Kidney (tissue), 14 donors: ENCODE data around the gene LCN2. TPM values are rescaled to one million over a fixed set of nuclear protein-coding genes. Genes with fewer than 3 reads are reported as not detected.

Experiments used
- DNase-seq, 5 donors: peaks; one replicate each; pipeline ENCODE4 v3.0.0-alpha.2; 2013 to 2020
- FAIRE-seq: peaks from 2 replicates; lab custom pipeline; 2012; peaks lifted over from hg19 to GRCh38; lab: Jason Lieb, UNC
- H3K27ac ChIP-seq, 2 donors: one replicate each; pipeline ENCODE4 v1.7.0; 2013; ENCODE audit warnings: low read depth in 2 of 2, low read length in 2 of 2, inconsistent platforms in 1 of 2
- H3K27me3 ChIP-seq: one replicate; pipeline ENCODE4 v1.7.1; 2013; ENCODE audit warnings: low read length, inconsistent platforms; ENCODE audit not compliant: control insufficient read depth, insufficient read depth
- H3K36me3 ChIP-seq, 3 donors: one replicate each; pipeline versions ENCODE4 v1.7.0 to v1.7.1; 2013; ENCODE audit warnings: low read length in 3 of 3, control low read depth in 1 of 3, inconsistent platforms in 1 of 3; ENCODE audit not compliant: insufficient read depth in 3 of 3, control insufficient read depth in 2 of 3
- H3K4me1 ChIP-seq, 3 donors: one replicate each; pipeline versions ENCODE4 v1.7.0 to v1.7.1; 2013; ENCODE audit warnings: low read length in 3 of 3, inconsistent platforms in 1 of 3, low read depth in 1 of 3; ENCODE audit not compliant: control insufficient read depth in 2 of 3, insufficient read depth in 2 of 3
- H3K4me3 ChIP-seq, 3 donors: one replicate each; pipeline versions ENCODE4 v1.7.0 to v1.8.1; 2013; ENCODE audit warnings: low read length in 3 of 3, control low read depth in 1 of 3, inconsistent platforms in 1 of 3
- H3K9ac ChIP-seq, 3 donors: one replicate each; pipeline versions ENCODE4 v1.7.0 to v1.7.1; 2013; ENCODE audit warnings: low read length in 3 of 3, control low read depth in 1 of 3, inconsistent platforms in 1 of 3
- H3K9me3 ChIP-seq, 3 donors: one replicate each; pipeline versions ENCODE4 v1.7.0 to v1.7.1; 2013; ENCODE audit warnings: low read length in 3 of 3, control low read depth in 1 of 3, inconsistent platforms in 1 of 3; ENCODE audit not compliant: control insufficient read depth in 2 of 3, insufficient read depth in 1 of 3
- intact Hi-C: fragments of 100-400 bp; cut with DNase I; formaldehyde crosslinking; loops from one replicate; pipeline ENCODE4 v1.11.1; 2022
- polyA plus RNA-seq: library from polyadenylated mRNA; stranded (reverse); fragments of 350-450 nt; fragmentation: Illumina TruSeq; extraction: RNeasy Lipid Tissue Mini Kit (QIAGEN cat#74804); gene quantifications from one replicate; pipeline ENCODE4 v1.2.3, GENCODE V29; 2014; ENCODE audit warnings: low read depth, low replicate concordance; ENCODE audit not compliant: insufficient read depth
- total RNA-seq: library from RNA; stranded (reverse); fragmentation: NEBNext Ultra II Directional; extraction: Animal tissue kit (Norgen Biotek cat#: 25700); gene quantifications from one replicate; pipeline ENCODE4 v1.2.1, GENCODE V29; 2021
- TF ChIP-seq, protein P1 (sequence below): IDR thresholded peaks from 3 replicates; pipeline ENCODE4 v1.5.1; 2012; ENCODE audit warnings: mild to moderate bottlenecking, moderate library complexity, borderline replicate concordance; ENCODE audit not compliant: insufficient read depth; ENCODE audit errors: extremely low read depth
- donor health status: control.
- donor health status: control.
- donor health status: control.
- donor health status: control.
- donor health status: control.
- donor health status: DM: yes; HTN: yes; CAD: no.
- donor health status: Normal renal cell carcinoma (clear cell type).

Gene LCN2
- total and polyA plus RNA-seq, 2 donors from 2014 or later: 8.2 to 198 TPM

GRCh38 chr9:128190516-128191405 lies 41.5 kb downstream of the LCN2 start:
- no peaks in the 10 kb centered on the region for H3K9me3 ChIP-seq
- H3K4me1 ChIP-seq: peaks cover 0 to 9% (median 3%) of the 10 kb centered on the region in 3 donors
- H3K27me3 ChIP-seq: no peaks in the 10 kb centered on the region
- intact Hi-C loops: no loop called here
- no peak for FAIRE-seq
- peaks cover 2 to 12% (median 8%) of the 10 kb centered on the region in 3 donors for H3K36me3 ChIP-seq
- H3K4me3 ChIP-seq: peak overlapping the region; percentile 79 to 88 (median 84)
- TF ChIP-seq, protein P1, sequence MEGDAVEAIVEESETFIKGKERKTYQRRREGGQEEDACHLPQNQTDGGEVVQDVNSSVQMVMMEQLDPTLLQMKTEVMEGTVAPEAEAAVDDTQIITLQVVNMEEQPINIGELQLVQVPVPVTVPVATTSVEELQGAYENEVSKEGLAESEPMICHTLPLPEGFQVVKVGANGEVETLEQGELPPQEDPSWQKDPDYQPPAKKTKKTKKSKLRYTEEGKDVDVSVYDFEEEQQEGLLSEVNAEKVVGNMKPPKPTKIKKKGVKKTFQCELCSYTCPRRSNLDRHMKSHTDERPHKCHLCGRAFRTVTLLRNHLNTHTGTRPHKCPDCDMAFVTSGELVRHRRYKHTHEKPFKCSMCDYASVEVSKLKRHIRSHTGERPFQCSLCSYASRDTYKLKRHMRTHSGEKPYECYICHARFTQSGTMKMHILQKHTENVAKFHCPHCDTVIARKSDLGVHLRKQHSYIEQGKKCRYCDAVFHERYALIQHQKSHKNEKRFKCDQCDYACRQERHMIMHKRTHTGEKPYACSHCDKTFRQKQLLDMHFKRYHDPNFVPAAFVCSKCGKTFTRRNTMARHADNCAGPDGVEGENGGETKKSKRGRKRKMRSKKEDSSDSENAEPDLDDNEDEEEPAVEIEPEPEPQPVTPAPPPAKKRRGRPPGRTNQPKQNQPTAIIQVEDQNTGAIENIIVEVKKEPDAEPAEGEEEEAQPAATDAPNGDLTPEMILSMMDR: no peak
- H3K27ac ChIP-seq: peak overlapping the region in 1 of 2 donors; percentile 84
- DNase-seq: peak in 4 of 5 donors; percentile 24 to 73 (median 46)
- peak overlapping the region; percentile 78 to 96 (median 95) for H3K9ac ChIP-seq

DNA sequence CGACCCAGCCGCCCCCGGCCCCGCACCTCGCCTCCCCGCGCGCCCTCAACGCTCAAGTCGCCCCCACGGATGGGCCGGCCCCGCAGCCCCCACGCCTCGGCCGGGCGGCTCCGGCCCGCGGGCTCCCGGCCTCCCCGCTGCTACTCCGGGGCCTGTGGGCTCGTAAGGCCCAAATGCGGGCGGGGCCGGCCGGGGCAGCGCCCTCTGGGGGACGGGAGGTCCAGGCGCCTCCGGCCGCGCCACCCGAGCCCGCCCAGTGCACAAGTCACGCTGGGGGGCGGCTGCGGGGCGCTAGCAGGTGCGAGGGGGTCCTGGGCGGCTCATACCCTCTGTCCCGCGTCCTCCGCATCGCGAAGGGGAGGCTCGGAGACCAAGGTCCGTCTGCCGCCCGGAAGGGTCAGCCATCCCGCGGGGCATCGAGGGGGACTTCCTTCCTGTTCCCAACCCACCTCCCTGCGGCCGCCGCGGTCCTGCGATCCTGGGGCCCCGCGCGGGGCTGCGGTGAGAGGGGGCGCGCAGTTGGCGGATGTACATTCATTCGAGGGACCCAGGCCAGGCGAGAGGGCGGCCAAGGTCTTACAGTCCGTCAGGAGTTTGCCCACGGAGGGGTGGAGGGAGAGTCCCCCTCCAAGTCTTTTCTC lies 42.3 kb downstream of the LCN2 start, which contains the start of gene CIZ1:
Gene CIZ1 (minus strand): TSS at position 167 of the 641 bp plus-strand sequence. CDS start 715 bp downstream, outside the sequence.
- peaks cover 2 to 6% (median 3%) of the 10 kb centered on the region in 3 donors for H3K36me3 ChIP-seq
- peak within 1 kb of the TSS; percentile 57 to 84 for H3K27ac ChIP-seq
- DNase-seq (peak; percentile 78 to 94 (median 88)), FAIRE-seq (no peak)
- H3K27me3 ChIP-seq: no peaks in the 10 kb centered on the region
- intact Hi-C loops: no loop called here
- H3K4me3 ChIP-seq: peak within 1 kb of the TSS; percentile 79 to 88 (median 84)
- TF ChIP-seq, protein P1: peak; percentile 84
- peaks cover 0 to 9% (median 3%) of the 10 kb centered on the region in 3 donors for H3K4me1 ChIP-seq
- peak within 1 kb of the TSS; percentile 78 to 96 (median 95) for H3K9ac ChIP-seq
- H3K9me3 ChIP-seq: no peaks in the 10 kb centered on the region

DNA sequence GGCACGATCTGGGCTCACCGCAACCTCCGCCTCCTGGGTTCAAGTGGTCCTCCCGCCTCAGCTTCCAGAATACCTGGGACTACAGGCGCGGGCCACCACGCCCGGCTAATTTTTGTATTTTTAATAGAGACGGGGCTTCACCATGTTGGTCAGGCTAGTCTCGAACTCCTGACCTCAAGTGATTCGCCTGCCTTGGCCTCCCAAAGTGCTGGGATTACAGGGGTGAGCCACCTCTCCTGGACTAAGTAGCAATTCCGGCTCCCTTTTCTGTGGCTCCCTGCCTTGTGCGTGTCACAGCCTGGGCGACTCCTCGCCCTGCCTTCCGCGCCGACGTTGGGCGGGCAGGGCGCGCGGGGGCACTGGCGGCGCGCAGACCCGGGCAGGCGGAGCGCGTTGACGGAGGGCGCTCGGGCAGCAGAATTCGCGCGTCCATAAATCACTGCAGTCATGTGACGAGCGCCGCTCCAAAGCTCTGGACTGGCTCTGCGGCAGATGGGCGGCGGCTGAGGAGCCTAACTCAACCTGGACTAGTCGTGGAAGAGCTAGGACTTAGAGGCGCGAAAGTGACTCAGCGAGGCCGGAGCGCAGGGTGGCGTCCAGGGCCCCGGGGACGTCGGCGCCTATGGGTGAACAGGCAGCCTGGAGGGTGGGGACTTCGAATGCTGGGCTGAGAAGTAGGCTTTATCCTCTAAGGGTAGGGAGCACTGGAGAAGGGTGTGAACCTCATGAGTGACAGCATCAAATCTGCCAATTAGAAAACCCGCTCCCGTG lies 43.5 kb downstream of the LCN2 start:
- H3K9me3 ChIP-seq: no peaks in the 10 kb centered on the region
- TF ChIP-seq, protein P1: peak; percentile 62
- DNase-seq (peak; percentile 91 to 96 (median 94)), FAIRE-seq (no peak)
- H3K27me3 ChIP-seq: no peaks in the 10 kb centered on the region
- H3K4me1 ChIP-seq: peaks cover 0 to 9% (median 3%) of the 10 kb centered on the region in 3 donors
- H3K27ac ChIP-seq: peak overlapping the region; percentile 52 to 63
- intact Hi-C loops: no loop called here
- H3K36me3 ChIP-seq: peaks cover 0 to 2% (median 0%) of the 10 kb centered on the region in 3 donors
- H3K4me3 ChIP-seq: peak overlapping the region; percentile 6 to 45 (median 44)
- H3K9ac ChIP-seq: peak overlapping the region in 1 of 3 donors; percentile 43
